HepG2 (cell line): ENCODE measurements around the gene RASL10B. TPM values are rescaled to one million over a fixed set of nuclear protein-coding genes. Genes with fewer than 3 reads are reported as not detected.

ENCODE experiments used
- ATAC-seq: fragments of 200-7000 bp; cut with Tn5 transposase; 3 replicates; pipeline ENCODE4 v1.9.1; 2020; ENCODE audit warnings: mild to moderate bottlenecking, moderate library complexity
- BruUV-seq: library from RNA; stranded (reverse); fragments of 400-500 nt; replicated peaks from 2 replicates; lab custom pipeline; 2021; lab: Mats Ljungman, UMichigan
- CTCF ChIA-PET: fragments of 300-600 bp; formaldehyde crosslinking; extraction: SDS; loops from one replicate; lab custom pipeline; 2021; ENCODE audit warnings: low total read pairs, inconsistent platforms, low intra/inter-chr PET ratio; lab: Yijun Ruan, JAX
- POLR2A ChIA-PET: fragments of 350-600 bp; sonication (Branson Sonifier 250); formaldehyde crosslinking; loops from one replicate; lab custom pipeline; 2020; ENCODE audit warnings: antibody characterized with exemption, inconsistent platforms; lab: Yijun Ruan, JAX
- DNase-seq: peaks from one replicate; pipeline ENCODE4 v3.0.0-alpha.2; 2015; ENCODE audit warnings: low spot score
- FAIRE-seq: peaks from 3 replicates; lab custom pipeline; 2011; peaks lifted over from hg19 to GRCh38; lab: Jason Lieb, UNC
- H2AFZ ChIP-seq: one replicate; pipeline ENCODE4 v1.6.1; 2011; ENCODE audit warnings: low read length, inconsistent platforms
- H3K27ac ChIP-seq: fragments of 300-600 bp; 3 replicates; pipeline ENCODE4 v1.8.0; 2011; ENCODE audit warnings: mixed run types, mild to moderate bottlenecking, mixed read lengths, low read length, inconsistent platforms; ENCODE audit not compliant: insufficient read depth; ENCODE audit errors: extremely low read length
- H3K27me3 ChIP-seq, 2 experiments: fragments of 200-600 bp in 1 of 2; 2 replicates in 1 of 2; 3 replicates in 1 of 2; pipeline versions ENCODE4 v1.6.0 to v1.8.0; 2011; ENCODE audit warnings: low read length in 2 of 2, mild to moderate bottlenecking in 2 of 2, moderate library complexity in 2 of 2, inconsistent platforms in 1 of 2; ENCODE audit not compliant: insufficient read depth in 2 of 2, control insufficient read depth in 1 of 2
- H3K36me3 ChIP-seq, 2 experiments: fragments of 200-600 bp in 1 of 2; replicated peaks in 1 of 2; 2 replicates in 1 of 2; 3 replicates in 1 of 2; pipeline versions ENCODE4 v1.5.1 to v1.8.0; 2011; ENCODE audit warnings: low read length in 2 of 2, inconsistent platforms in 1 of 2; ENCODE audit not compliant: insufficient read depth in 2 of 2, control insufficient read depth in 1 of 2
- H3K4me1 ChIP-seq: 2 replicates; pipeline ENCODE4 v1.5.1; 2012; ENCODE audit warnings: low read length, inconsistent platforms; ENCODE audit not compliant: insufficient read depth
- H3K4me2 ChIP-seq: 2 replicates; pipeline ENCODE4 v1.6.0; 2011; ENCODE audit warnings: low read depth, low read length, inconsistent platforms
- H3K4me3 ChIP-seq, 3 experiments: fragments of 200-600 bp in 1 of 3; sonication (generic), shearing (Covaris generic) in 1 of 3; replicated peaks in 1 of 3; 2 replicates each; pipeline ENCODE4 v1.5.1; 2011 to 2016; ENCODE audit warnings: low read length in 3 of 3, inconsistent platforms in 2 of 3, low read depth in 2 of 3, mild to moderate bottlenecking in 2 of 3, control low read depth in 1 of 3, mixed read lengths in 1 of 3; ENCODE audit not compliant: insufficient read depth in 1 of 3
- H3K79me2 ChIP-seq: one replicate; pipeline ENCODE4 v1.6.1; 2011; ENCODE audit warnings: low read length, inconsistent platforms; ENCODE audit not compliant: insufficient read depth
- H3K9ac ChIP-seq: 2 replicates; pipeline ENCODE4 v1.6.0; 2011; ENCODE audit warnings: mild to moderate bottlenecking, low read depth, low read length, inconsistent platforms; ENCODE audit not compliant: insufficient read depth
- H3K9me3 ChIP-seq: 2 replicates; pipeline ENCODE4 v1.5.1; 2012; ENCODE audit warnings: mild to moderate bottlenecking, low read length
- H4K20me1 ChIP-seq: 2 replicates; pipeline ENCODE4 v1.6.0; 2011; ENCODE audit warnings: inconsistent platforms, mild to moderate bottlenecking, low read length, moderate library complexity; ENCODE audit not compliant: insufficient read depth
- ARNTL ChIP-seq: sonication (generic); formaldehyde crosslinking; IDR thresholded peaks from 2 replicates; pipeline ENCODE4 v1.4.0; 2020; ENCODE audit warnings: mild to moderate bottlenecking, missing genetic modification reagents
- CREM ChIP-seq, 2 experiments: sonication (generic) in 1 of 2; formaldehyde crosslinking in 1 of 2; IDR thresholded peaks; 2 replicates each; pipeline versions ENCODE4 v1.4.0 to v1.6.1; 2016 to 2020; ENCODE audit warnings: antibody characterized with exemption in 1 of 2, mild to moderate bottlenecking in 1 of 2, missing genetic modification reagents in 1 of 2
- FOXA1 ChIP-seq, 2 experiments: fragments of 450-650 bp in 1 of 2; sonication (generic) in 1 of 2; formaldehyde crosslinking in 1 of 2; IDR thresholded peaks; 2 replicates each; pipeline versions ENCODE4 v1.4.0 to v1.6.1; 2016 to 2020; ENCODE audit warnings: missing genetic modification reagents in 1 of 2
- FOXO4 ChIP-seq: sonication (generic); formaldehyde crosslinking; conservative IDR thresholded peaks from 2 replicates; pipeline ENCODE4 v1.8.1; 2023; ENCODE audit warnings: missing genetic modification reagents
- HNRNPK ChIP-seq: fragments of 200-400 bp; formaldehyde crosslinking; IDR thresholded peaks from 2 replicates; pipeline ENCODE4 v1.6.1; 2018; ENCODE audit warnings: low read length, low read depth, moderate library complexity, mild to moderate bottlenecking; ENCODE audit not compliant: poor library complexity, severe bottlenecking
- HOXA9 ChIP-seq: sonication (generic); formaldehyde crosslinking; IDR thresholded peaks from 2 replicates; pipeline ENCODE4 v1.8.1; 2022; ENCODE audit warnings: missing genetic modification reagents, mild to moderate bottlenecking, moderate library complexity, borderline replicate concordance
- MTF1 ChIP-seq: sonication (generic); formaldehyde crosslinking; IDR thresholded peaks from 2 replicates; pipeline ENCODE4 v1.5.0; 2020; ENCODE audit warnings: missing genetic modification reagents
- RBFOX2 ChIP-seq: fragments of 200-400 bp; formaldehyde crosslinking; IDR thresholded peaks from 2 replicates; pipeline ENCODE4 v1.6.1; 2017; ENCODE audit warnings: low read depth, mild to moderate bottlenecking, low read length
- RERE ChIP-seq: IDR thresholded peaks from 2 replicates; pipeline ENCODE4 v1.6.1; 2016; ENCODE audit warnings: low read depth, missing genetic modification reagents, missing compliant biosample characterization
- RXRB ChIP-seq: IDR thresholded peaks from 2 replicates; pipeline ENCODE4 v1.6.1; 2016; ENCODE audit warnings: borderline replicate concordance, missing genetic modification reagents, missing compliant biosample characterization
- SP1 ChIP-seq, 2 experiments: fragments of 450-650 bp in 1 of 2; sonication (generic) in 1 of 2; formaldehyde crosslinking in 1 of 2; IDR thresholded peaks; 2 replicates each; pipeline versions ENCODE4 v1.4.0 to v1.6.1; 2016 to 2020; ENCODE audit warnings: missing genetic modification reagents in 1 of 2
- ZNF12 ChIP-seq: sonication (generic); formaldehyde crosslinking; IDR thresholded peaks from 2 replicates; pipeline ENCODE4 v1.5.0; 2020; ENCODE audit warnings: missing genetic modification reagents
- ZNF773 ChIP-seq: sonication (generic); formaldehyde crosslinking; IDR thresholded peaks from 2 replicates; pipeline ENCODE4 v1.4.0; 2020; ENCODE audit warnings: missing genetic modification reagents, borderline replicate concordance
- WGBS: methylation state at CpG from one replicate; pipeline ENCODE4 v1.1.6; 2017; ENCODE audit warnings: low lambda C conversion rate; 5-methylcytosine and 5-hydroxymethylcytosine counted together
- in situ Hi-C: cut with HindIII; loops from 2 replicates; pipeline ENCODE4 v1.10.0; 2017; ENCODE audit warnings: low pct_unique_long_range_greater_than_20kb; ENCODE audit not compliant: extremely low pct_ligation_motif_present
- intact Hi-C: fragments of 100-400 bp; cut with micrococcal nuclease; formaldehyde crosslinking; loops from one replicate; pipeline ENCODE4 v1.10.0; 2022; ENCODE audit not compliant: unreplicated experiment
- polyA plus RNA-seq, 8 experiments: library from polyadenylated mRNA; depleted of rRNA in 3 of 8; stranded (reverse) in 7 of 8; unstranded in 1 of 8; fragments of >200 nt; fragmentation: Illumina TruSeq in 4 of 8; extraction: Trizol in 4 of 8; gene quantifications; 2 replicates each; pipeline versions ENCODE4 v1.2.1 to v1.2.3, GENCODE V29; 2011 to 2016; ENCODE audit warnings: low read depth in 4 of 8, missing spikeins in 1 of 8, mixed read lengths in 1 of 8; ENCODE audit not compliant: insufficient read depth in 1 of 8
- total RNA-seq, 5 experiments: library from RNA; depleted of rRNA; stranded (reverse); fragments of >200 nt; fragmentation: Illumina TruSeq; extraction: Trizol; gene quantifications; 2 replicates each; pipeline ENCODE4 v1.2.3, GENCODE V29; 2016; ENCODE audit warnings: low read depth in 1 of 5

RASL10B gene
- total and polyA plus RNA-seq, 2 of the 13 experiments (the other 11 are each of a cell fraction or from before 2014, with no cell fraction given) = 8.8 to 11.0 TPM

- CTCF ChIA-PET = no interaction called here
- TF ChIP-seq ZNF773 (CRISPR knock-in tag) = no peak
- TF ChIP-seq ARNTL (CRISPR knock-in tag) = no peak
- TF ChIP-seq CREM (IDR thresholded peaks at IDR 0.05) = no peak
- no peak for TF ChIP-seq CREM (CRISPR knock-in tag; IDR thresholded peaks at IDR 0.05)
- TF ChIP-seq SP1 (IDR thresholded peaks at IDR 0.05) = no peak
- no peak for TF ChIP-seq SP1 (CRISPR knock-in tag; IDR thresholded peaks at IDR 0.05)
- no peak for TF ChIP-seq RERE (CRISPR knock-in tag)
- TF ChIP-seq ZNF12 (CRISPR knock-in tag) = no peak
- TF ChIP-seq RBFOX2 = no peak
- no peak for TF ChIP-seq FOXO4
- no peak for TF ChIP-seq MTF1 (CRISPR knock-in tag)
- TF ChIP-seq HNRNPK = no peak
- no peak for TF ChIP-seq HOXA9 (CRISPR knock-in tag)
- no peak for TF ChIP-seq FOXA1 (IDR thresholded peaks at IDR 0.05)
- TF ChIP-seq FOXA1 (CRISPR knock-in tag; IDR thresholded peaks at IDR 0.05) = no peak
- no peak for TF ChIP-seq RXRB (CRISPR knock-in tag)
Observed at GRCh38 chr17:35717475-35717874, 14.0 kb upstream of the RASL10B start.

More at GRCh38 chr17:35717475-35717874, 14.0 kb upstream of the RASL10B start:
- 87% methylated on average over 2 of the region's 2 CpGs for WGBS
- H3K79me2 ChIP-seq = no peaks in the 10 kb centered on the region
- H3K9ac ChIP-seq = no peak overlapping the region
- no peak overlapping the region for H3K27ac ChIP-seq
- POLR2A ChIA-PET = no interaction called here
- H3K36me3 ChIP-seq = peaks cover 4 to 35% of the 10 kb centered on the region in 2 experiments; a peak in 3 of 5 replicates
- in situ Hi-C loops = loop anchor here (25.0 kb wide), 1 partner anchor 95 kb away; the partner anchor contains the start of gene TAF15
- H3K9me3 ChIP-seq = no peaks in the 10 kb centered on the region
- no TSS peak for BruUV-seq
- intact Hi-C loops = no loop called here
- ATAC-seq (no peak), FAIRE-seq (no peak), DNase-seq (no peak)
- no peak overlapping the region for H3K4me3 ChIP-seq
- H3K27me3 ChIP-seq = no peaks in the 10 kb centered on the region
- no peak overlapping the region for H2AFZ ChIP-seq
- H3K4me1 ChIP-seq = peaks cover 16% of the 10 kb centered on the region
- H4K20me1 ChIP-seq = no peaks in the 10 kb centered on the region
- H3K4me2 ChIP-seq = no peak overlapping the region
